ENCODE results near the gene TMEM92.
"Not testable (repeated sequence)": the region's sequence is repeated elsewhere in the genome, so short reads cannot be mapped to it uniquely, and the experiment has no call there.

The TMEM92 gene

GRCh38 chr17:50262001-50262794 lies 12.1 kb upstream of the TMEM92 start:
- no peak for DNase-seq

DNA sequence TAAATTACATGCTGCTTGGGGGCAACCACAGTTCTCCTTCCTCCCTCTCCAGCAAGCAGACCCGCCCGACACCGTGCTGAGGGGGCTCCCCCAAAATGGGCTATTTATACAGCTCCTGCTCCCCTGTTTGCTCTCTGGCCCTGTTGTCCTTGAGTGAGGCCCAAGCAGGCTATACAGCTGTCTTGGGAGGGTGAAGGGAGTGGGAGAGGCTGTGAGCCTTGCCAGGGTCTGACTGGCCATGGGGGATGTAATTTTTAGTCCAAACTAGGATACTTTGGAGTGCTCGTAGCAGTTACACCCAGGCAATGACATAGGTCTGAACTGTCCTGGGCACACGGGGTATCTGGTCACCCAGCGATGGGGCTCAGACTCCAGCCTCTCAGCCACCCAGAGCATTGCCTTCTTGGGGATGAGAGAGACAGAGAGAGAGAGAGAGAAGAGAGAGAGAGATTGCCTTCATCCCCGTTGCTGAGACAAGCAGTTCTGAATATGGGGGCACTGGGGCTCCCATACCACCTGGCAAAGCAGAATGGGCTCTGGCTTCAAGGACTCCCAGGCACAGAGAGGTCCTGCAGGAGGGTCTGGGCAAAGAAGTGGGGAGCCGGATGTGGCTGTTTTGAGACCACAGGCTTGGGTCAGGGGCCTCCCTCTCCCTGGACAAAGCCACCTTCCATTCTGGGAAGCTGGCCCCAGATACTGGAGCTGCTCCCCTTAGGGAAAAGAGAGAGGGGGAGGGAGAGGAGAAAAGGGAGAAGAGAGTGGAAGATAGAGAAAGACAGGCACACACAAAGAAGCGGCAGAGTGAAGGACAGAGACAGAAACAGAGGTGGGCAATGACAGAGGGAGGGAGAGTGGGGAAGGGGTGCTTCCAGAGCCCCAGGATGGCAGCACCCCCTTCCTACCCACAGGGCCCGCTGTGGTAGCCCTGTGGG lies 10.7 kb upstream of the TMEM92 start:
- DNase-seq = no peak

DNA sequence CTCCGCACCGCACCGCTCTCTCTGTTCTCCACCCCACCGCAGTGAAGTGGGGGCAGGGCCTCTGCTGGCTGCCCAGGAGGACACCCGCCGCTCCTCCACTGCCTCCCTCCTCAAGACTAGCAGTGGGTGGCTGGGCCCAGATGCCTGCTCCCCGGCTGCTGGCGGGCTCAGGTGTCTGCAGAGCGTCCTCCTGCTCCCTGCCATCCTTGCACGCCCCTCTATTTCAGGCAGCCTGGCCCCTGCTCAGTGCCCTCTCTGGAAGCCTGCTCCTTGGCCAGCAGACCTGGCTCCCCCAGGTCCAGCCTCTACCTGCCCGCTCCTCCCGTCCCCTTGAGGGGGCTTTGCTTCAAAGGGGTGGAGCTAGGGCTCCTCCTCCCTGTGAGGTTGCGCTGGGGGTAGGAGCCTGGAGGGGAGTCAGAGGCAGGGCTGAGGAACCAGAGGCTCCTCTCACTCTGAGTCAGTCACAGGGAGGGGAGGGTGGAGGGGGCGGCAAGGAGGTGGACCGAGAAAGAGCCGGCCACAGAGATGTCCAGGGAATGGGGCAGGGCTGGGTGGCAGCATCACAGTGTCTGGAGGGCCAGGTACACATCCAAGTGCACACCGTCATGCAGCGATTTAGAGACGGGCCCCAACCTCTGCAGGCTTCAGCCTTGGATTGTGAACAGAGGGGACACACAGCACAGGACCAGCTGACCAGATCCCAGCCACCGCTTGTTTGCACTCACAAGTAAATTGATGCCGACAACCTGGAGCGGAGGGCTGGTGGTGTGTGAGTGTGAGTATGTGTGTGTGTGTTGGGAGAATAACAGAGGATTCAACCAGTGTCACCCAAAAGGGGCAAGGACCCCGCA lies 9.8 kb upstream of the TMEM92 start:
- no peak for DNase-seq

GRCh38 chr17:50265212-50265611 lies 9.1 kb upstream of the TMEM92 start:
- peak in 1 of 2 experiments; percentile 40 for DNase-seq

GRCh38 chr17:50265690-50266315 lies 8.5 kb upstream of the TMEM92 start:
- DNase-seq = no peak

DNA sequence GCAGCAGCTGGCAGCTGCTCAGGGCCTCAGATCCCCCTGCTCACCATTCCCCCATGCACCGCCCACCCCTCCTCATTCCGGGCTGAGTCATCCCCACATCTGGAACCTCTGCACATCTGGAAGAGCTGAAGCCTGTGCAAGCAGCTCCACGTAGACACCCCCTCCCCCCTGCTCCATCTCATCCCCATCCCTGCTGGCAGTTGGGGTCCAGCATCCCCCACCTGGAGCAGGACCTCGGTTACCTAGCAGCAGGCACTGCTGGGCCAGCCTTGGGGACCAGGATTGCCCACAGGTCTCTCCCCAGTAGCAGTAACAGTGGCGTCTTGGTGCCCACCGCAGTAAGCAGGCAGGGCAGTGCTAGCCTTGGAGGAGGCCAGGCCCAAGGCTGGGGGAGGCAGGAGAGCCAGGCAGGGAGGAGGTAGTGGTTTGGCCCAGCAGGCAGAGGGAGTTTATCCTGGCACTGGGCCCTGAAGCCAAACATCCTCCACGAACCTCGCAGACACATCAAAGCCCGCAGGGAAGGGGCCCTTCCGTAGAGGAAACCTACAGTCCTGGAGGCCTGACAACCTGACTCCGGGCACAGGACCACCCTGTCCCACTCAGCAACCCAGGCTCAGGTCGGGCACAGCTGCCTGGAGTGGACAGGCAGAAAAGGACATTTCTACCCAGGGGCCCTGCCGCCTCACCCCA lies 7.7 kb upstream of the TMEM92 start:
- DNase-seq = no peak

- no peak for DNase-seq
These were observed 7.0 kb upstream of the TMEM92 start for GRCh38 chr17:50267074-50267841.

DNA sequence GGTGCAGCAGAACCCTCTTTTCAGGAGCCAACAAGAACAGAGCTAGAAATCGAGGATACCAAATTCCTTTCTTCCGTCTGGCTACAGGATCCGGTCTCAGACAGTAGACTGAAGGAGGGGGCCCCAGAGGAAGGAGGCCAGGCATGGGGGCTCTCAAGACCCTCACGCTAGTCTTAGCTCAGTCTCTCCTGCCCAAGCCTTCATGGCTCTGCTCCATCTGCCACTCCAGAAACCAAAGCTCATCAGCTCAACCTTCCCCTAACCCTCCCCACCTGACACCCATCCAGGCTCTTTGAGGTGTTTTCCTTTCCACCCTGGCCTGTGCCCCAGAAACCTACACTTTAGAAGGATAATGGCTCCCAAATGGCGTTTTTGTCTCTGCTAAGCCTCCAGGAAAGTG lies 6.2 kb upstream of the TMEM92 start:
- no peak for DNase-seq

- no peak for DNase-seq
These were observed 5.5 kb upstream of the TMEM92 start for GRCh38 chr17:50268743-50269275.

- DNase-seq = peak; percentile 44 to 46
These were observed 4.5 kb upstream of the TMEM92 start for GRCh38 chr17:50269477-50270434.

DNA sequence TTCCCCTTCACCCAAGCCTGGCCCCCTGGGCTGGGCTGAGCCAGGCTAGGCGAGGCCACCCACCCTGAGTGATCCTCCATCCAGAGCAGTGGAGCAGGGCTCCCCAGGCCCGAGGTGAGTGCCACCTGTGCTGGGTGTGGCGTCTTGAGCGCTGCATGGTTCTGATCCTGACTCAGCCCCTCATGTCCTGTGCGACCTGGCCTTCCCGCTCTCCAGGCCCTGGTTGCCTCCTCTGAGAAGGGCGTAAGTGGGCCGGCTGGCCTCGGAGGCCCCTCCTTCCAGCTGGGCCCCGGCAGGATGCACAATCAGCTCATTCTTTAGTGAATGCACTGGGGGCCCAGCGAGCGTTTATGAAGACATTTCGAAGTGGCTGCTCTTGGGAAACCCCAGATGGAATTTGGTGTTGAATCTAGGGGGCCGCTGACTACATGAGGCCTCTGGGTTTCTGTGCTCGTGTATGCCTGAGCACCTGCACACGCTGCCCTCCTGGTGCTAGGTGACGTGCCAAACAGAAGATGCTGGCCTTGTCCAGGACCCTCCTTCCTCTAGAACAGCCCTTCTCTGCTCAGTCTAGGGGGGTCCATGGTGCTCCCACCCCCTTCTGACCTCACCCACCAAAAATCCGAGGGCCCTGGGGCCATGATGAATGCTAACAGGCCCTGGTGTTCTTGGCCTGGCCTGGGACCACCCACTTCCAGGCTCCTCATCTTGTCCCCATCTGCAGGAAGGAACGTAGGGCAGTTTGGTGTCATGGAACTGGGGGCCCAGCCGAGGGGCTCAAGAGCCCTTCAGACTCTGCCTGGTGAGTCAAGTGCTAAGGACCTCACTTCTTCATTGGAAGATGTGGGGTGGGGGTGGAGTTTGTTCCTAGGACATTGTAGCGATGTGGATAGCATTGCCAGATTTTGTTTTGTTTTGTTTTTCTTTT lies 3.6 kb upstream of the TMEM92 start:
- no peak for DNase-seq

GRCh38 chr17:50271363-50271750 lies 2.9 kb upstream of the TMEM92 start:
- not testable (repeated sequence) for DNase-seq

DNA sequence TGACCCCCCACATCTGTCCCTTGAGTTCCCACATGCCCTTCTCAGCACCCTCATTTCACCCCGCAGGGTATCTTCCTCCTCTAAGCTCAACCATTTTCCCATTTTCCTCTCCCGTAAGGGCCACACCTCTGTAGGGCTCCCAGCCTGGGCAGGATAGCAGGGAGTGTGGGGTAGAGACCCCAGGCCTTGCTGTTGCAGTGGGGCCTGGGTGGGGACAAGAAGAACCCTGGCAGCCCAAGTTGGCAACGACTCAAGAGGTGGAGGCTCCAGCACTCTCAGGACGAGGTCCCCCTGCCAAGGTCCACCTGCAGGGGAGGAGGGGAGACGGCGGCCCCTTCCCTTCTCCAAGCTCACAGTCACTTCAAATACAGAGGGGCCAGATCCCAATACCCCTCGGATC lies 2.0 kb upstream of the TMEM92 start:
- no peak for DNase-seq

- peak in 1 of 2 experiments; percentile 51 for DNase-seq
These were observed 1.3 kb upstream of the TMEM92 start for GRCh38 chr17:50272711-50273653.

GRCh38 chr17:50273654-50274040 lies 619 bp upstream of the TMEM92 start:
- no peak for DNase-seq

- DNase-seq = no peak
These were observed 593 bp downstream of the TMEM92 start for GRCh38 chr17:50274897-50275221.

DNA sequence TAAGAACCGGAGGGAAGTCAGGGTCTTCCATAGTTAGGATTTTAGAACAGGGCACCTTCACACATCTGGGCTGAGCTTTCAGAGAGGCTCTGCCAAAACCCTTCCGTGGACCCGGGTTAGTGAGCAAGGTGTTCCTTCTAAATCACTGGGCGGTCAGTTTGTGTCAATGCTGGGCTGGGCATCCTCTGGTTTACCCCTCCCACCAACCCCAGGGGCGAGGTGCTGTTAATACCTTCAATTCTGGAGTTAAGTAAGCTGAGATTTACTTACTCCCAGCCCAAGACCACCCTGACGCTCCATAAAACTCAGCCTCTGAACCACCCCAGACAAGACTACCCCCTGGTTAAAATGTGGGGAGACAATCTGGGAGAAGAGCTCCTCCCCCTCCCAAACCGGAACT lies 1.0 kb downstream of the TMEM92 start:
- DNase-seq = no peak
